KMS-11 (cell line): ENCODE measurements around the gene ELF5.

ENCODE experiments used
- H2AFZ ChIP-seq: fragments of 200-600 bp; sonication (generic); 2 replicates; pipeline ENCODE4 v1.6.1; 2016; ENCODE audit warnings: antibody characterized with exemption, mixed run types, low read depth
- H3K27ac ChIP-seq: fragments of 200-600 bp; sonication (generic); 2 replicates; pipeline ENCODE4 v1.6.1; 2016; ENCODE audit warnings: mild to moderate bottlenecking, mixed run types
- H3K27me3 ChIP-seq: fragments of 200-600 bp; sonication (generic); 2 replicates; pipeline ENCODE4 v1.6.1; 2017; ENCODE audit warnings: mild to moderate bottlenecking, low read depth, mixed run types, moderate library complexity; ENCODE audit not compliant: insufficient read depth
- H3K36me3 ChIP-seq: fragments of 200-600 bp; sonication (generic); 2 replicates; pipeline ENCODE4 v1.6.1; 2017; ENCODE audit warnings: mild to moderate bottlenecking, mixed run types; ENCODE audit not compliant: insufficient read depth
- H3K4me1 ChIP-seq: fragments of 200-600 bp; sonication (generic); 2 replicates; pipeline ENCODE4 v1.6.1; 2016; ENCODE audit warnings: mild to moderate bottlenecking, low read depth, mixed run types; ENCODE audit not compliant: poor library complexity, severe bottlenecking
- H3K4me2 ChIP-seq: fragments of 200-600 bp; sonication (generic); 2 replicates; pipeline ENCODE4 v1.7.0; 2016; ENCODE audit warnings: mild to moderate bottlenecking, mixed run types
- H3K4me3 ChIP-seq: fragments of 200-600 bp; sonication (generic); IDR thresholded peaks from 2 replicates; pipeline ENCODE4 v1.6.1; 2017; ENCODE audit warnings: low read depth, low read length, mixed read lengths; ENCODE audit not compliant: insufficient read depth
- H3K79me2 ChIP-seq: fragments of 200-600 bp; sonication (generic); 2 replicates; pipeline ENCODE4 v1.6.1; 2016; ENCODE audit warnings: low read depth, mixed run types; ENCODE audit not compliant: insufficient read depth
- H3K9ac ChIP-seq: fragments of 200-600 bp; sonication (generic); 2 replicates; pipeline ENCODE4 v1.6.1; 2016; ENCODE audit warnings: mild to moderate bottlenecking, mixed run types
- H4K20me1 ChIP-seq: fragments of 200-600 bp; sonication (generic); 2 replicates; pipeline ENCODE4 v1.6.1; 2016; ENCODE audit warnings: mild to moderate bottlenecking, mixed run types; ENCODE audit not compliant: insufficient read depth
- TF ChIP-seq, protein P1 (sequence below): fragments of 200-600 bp; sonication (generic); conservative IDR thresholded peaks from 2 replicates; pipeline ENCODE4 v1.6.1; 2017; ENCODE audit warnings: low read depth, mild to moderate bottlenecking, antibody characterized with exemption, low read length, moderate library complexity, mixed read lengths

ELF5 gene

DNA sequence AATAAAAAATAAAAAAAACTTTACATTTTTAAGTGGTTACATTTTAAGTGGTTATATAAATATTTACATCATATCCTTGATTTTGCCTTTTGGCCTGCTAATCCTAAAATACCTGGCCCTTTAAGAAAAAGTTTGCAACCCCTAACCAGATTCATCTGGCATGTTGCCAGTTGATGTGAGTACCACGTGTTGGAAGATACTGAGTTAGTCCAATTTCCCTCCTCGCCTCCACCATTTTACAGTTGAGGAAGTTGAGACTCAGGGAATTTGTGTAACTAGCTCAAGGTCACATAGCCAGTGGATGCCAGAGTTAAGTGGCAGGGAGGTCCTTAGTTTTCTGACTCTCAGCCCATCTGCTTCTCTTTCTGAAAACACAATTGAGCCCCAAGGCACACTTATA lies 5.1 kb downstream of the ELF5 start:
- Histone ChIP-seq H3K27me3 (no peaks in the 10 kb centered on the region), H3K4me1 (peaks cover 4% of the 10 kb centered on the region), H3K4me3 (no peak overlapping the region), H3K27ac (no peak overlapping the region), H3K36me3 (no peaks in the 10 kb centered on the region), H3K4me2 (no peak overlapping the region), H3K79me2 (no peaks in the 10 kb centered on the region), H2AFZ (no peak overlapping the region), H3K9ac (no peak overlapping the region), H4K20me1 (no peaks in the 10 kb centered on the region)
- TF ChIP-seq, protein P1, sequence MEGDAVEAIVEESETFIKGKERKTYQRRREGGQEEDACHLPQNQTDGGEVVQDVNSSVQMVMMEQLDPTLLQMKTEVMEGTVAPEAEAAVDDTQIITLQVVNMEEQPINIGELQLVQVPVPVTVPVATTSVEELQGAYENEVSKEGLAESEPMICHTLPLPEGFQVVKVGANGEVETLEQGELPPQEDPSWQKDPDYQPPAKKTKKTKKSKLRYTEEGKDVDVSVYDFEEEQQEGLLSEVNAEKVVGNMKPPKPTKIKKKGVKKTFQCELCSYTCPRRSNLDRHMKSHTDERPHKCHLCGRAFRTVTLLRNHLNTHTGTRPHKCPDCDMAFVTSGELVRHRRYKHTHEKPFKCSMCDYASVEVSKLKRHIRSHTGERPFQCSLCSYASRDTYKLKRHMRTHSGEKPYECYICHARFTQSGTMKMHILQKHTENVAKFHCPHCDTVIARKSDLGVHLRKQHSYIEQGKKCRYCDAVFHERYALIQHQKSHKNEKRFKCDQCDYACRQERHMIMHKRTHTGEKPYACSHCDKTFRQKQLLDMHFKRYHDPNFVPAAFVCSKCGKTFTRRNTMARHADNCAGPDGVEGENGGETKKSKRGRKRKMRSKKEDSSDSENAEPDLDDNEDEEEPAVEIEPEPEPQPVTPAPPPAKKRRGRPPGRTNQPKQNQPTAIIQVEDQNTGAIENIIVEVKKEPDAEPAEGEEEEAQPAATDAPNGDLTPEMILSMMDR = no peak

DNA sequence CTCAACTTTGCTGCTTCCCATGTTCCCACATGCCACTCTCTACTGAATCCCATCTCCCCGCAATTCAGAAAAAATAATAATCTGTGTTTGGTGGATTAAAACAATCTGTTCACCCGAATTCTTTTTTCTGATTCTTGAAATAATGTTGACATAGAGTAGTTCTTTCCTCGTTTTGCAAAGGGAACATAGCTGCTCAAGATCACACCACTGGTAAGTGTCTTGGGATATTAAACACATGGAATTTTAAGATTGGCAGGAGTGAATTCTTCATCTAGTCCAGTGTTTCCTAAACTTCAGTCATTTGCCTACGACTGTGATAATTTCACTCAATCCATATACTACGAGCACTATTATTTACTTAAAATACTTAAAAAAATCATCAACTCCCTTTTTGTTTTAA lies 6.0 kb downstream of the ELF5 start:
- Histone ChIP-seq H3K4me1 (no peaks in the 10 kb centered on the region), H3K4me3 (no peak overlapping the region), H2AFZ (no peak overlapping the region), H3K36me3 (no peaks in the 10 kb centered on the region), H3K79me2 (no peaks in the 10 kb centered on the region), H3K9ac (no peak overlapping the region), H3K27ac (no peak overlapping the region), H4K20me1 (no peaks in the 10 kb centered on the region), H3K27me3 (no peaks in the 10 kb centered on the region), H3K4me2 (no peak overlapping the region)
- TF ChIP-seq, protein P1 = no peak

- Histone ChIP-seq H3K79me2 (no peaks in the 10 kb centered on the region), H3K4me2 (no peak overlapping the region), H3K27me3 (no peaks in the 10 kb centered on the region), H2AFZ (no peak overlapping the region), H3K4me3 (no peak overlapping the region), H4K20me1 (no peaks in the 10 kb centered on the region), H3K4me1 (no peaks in the 10 kb centered on the region), H3K27ac (no peak overlapping the region), H3K9ac (no peak overlapping the region), H3K36me3 (no peaks in the 10 kb centered on the region)
- TF ChIP-seq, protein P1 = no peak
Measured at GRCh38 chr11:34507156-34507555, 6.4 kb downstream of the ELF5 start.

GRCh38 chr11:34505874-34506273 lies 7.7 kb downstream of the ELF5 start:
- Histone ChIP-seq H3K4me1 (no peaks in the 10 kb centered on the region), H2AFZ (no peak overlapping the region), H3K4me3 (no peak overlapping the region), H3K27me3 (no peaks in the 10 kb centered on the region), H3K79me2 (no peaks in the 10 kb centered on the region), H3K9ac (no peak overlapping the region), H3K4me2 (no peak overlapping the region), H3K36me3 (no peaks in the 10 kb centered on the region), H4K20me1 (no peaks in the 10 kb centered on the region), H3K27ac (no peak overlapping the region)
- TF ChIP-seq, protein P1 = no peak
